ENCODE measurements around the gene IGSF22. TPM values are rescaled to one million over a fixed set of nuclear protein-coding genes. Genes with fewer than 3 reads are reported as not detected.

IGSF22 gene
- total and polyA plus RNA-seq, 2 of the 8 experiments (the other 6 are each of a cell fraction or from before 2014, with no cell fraction given): 0.14 TPM; not detected in 1

- FAIRE-seq: no peak
Measured at GRCh38 chr11:18761741-18762140, 35.8 kb upstream of the IGSF22 start.

More at GRCh38 chr11:18761741-18762140, 35.8 kb upstream of the IGSF22 start:
- Histone ChIP-seq H2BK20ac (ENCODE audit: low read length) (no peak overlapping the region), H2BK5ac (ENCODE audit: low read depth, low read length) (no peak overlapping the region), H3K79me2 (ENCODE audit: control insufficient read depth in 1 of 2, insufficient read depth in 2 of 2, low read length in 2 of 2) (no peaks in the 10 kb centered on the region), H2BK120ac (replicated peaks; ENCODE audit: low read depth, low read length) (no peak overlapping the region), H3K4me1 (replicated peaks in 1 of 4; ENCODE audit: control insufficient read depth in 3 of 4, insufficient read depth in 4 of 4, low read length in 3 of 4) (no peaks in the 10 kb centered on the region; a peak in 1 of 7 replicates), H3K4me3 (ENCODE audit: extremely low read depth in 1 of 4, insufficient read depth in 2 of 4, low read depth in 3 of 4, low read length in 4 of 4) (no peak overlapping the region), H4K91ac (replicated peaks; ENCODE audit: insufficient read length, low read length) (no peak overlapping the region), H3K23me2 (ENCODE audit: low read depth, low read length) (no peaks in the 10 kb centered on the region), H3K27ac (ENCODE audit: low read depth, low read length) (no peak overlapping the region), H3K23ac (ENCODE audit: insufficient read length) (no peak overlapping the region), H3K4ac (replicated peaks; ENCODE audit: insufficient read length, low read depth, low read length) (no peak overlapping the region), H2BK15ac (ENCODE audit: low read length) (no peak overlapping the region), H3K56ac (replicated peaks; ENCODE audit: insufficient read length, low read depth, low read length) (no peak overlapping the region), H2BK12ac (ENCODE audit: low read depth, low read length) (no peak overlapping the region), H3K27me3 (replicated peaks in 1 of 4; ENCODE audit: control insufficient read depth in 3 of 4, extremely low read depth in 1 of 4, insufficient read depth in 3 of 4, low read length in 3 of 4) (no peaks in the 10 kb centered on the region), H4K5ac (ENCODE audit: insufficient read length, low read depth, low read length) (no peak overlapping the region), H3K4me2 (ENCODE audit: insufficient read depth in 1 of 2, low read depth in 2 of 2, low read length in 2 of 2) (no peak overlapping the region), H3K36me3 (ENCODE audit: control insufficient read depth in 2 of 4, insufficient read depth in 4 of 4, low read length in 3 of 4) (no peaks in the 10 kb centered on the region), H3K9me3 (ENCODE audit: insufficient read depth in 2 of 2, low read depth in 1 of 2, low read length in 1 of 2) (no peaks in the 10 kb centered on the region), H2AFZ (ENCODE audit: low read length) (no peak overlapping the region), H2AK5ac (ENCODE audit: low read depth, low read length) (no peak overlapping the region), H3K14ac (ENCODE audit: insufficient read length) (no peak overlapping the region), H3K18ac (ENCODE audit: extremely low read depth, low read length) (no peak overlapping the region), H4K20me1 (replicated peaks in 1 of 2; ENCODE audit: control insufficient read depth in 1 of 2, insufficient read depth in 2 of 2, low read length in 2 of 2) (no peaks in the 10 kb centered on the region), H3K9ac (replicated peaks in 1 of 4; ENCODE audit: extremely low read depth in 1 of 4, low read depth in 3 of 4, low read length in 3 of 4) (no peak overlapping the region), H3K79me1 (ENCODE audit: low read depth, low read length) (no peaks in the 10 kb centered on the region), H4K8ac (ENCODE audit: extremely low read depth, insufficient read depth, low read length) (no peak overlapping the region)
- 90% methylated on average over 11 of the region's 11 CpGs; no CpG with 5 or more reads in 1 of the 2 experiments for WGBS, 2 experiments (ENCODE audit: extremely low coverage in 1 of 2, insufficient coverage in 1 of 2, insufficient read length in 1 of 2, insufficient replicate concordance in 2 of 2, low coverage in 1 of 2, low lambda C conversion rate in 2 of 2, missing lambda C conversion rate in 1 of 2)
- no peak for DNase-seq (ENCODE audit: low read depth in 1 of 2, low spot score in 2 of 2)
- TF ChIP-seq, protein P1, sequence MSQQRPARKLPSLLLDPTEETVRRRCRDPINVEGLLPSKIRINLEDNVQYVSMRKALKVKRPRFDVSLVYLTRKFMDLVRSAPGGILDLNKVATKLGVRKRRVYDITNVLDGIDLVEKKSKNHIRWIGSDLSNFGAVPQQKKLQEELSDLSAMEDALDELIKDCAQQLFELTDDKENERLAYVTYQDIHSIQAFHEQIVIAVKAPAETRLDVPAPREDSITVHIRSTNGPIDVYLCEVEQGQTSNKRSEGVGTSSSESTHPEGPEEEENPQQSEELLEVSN (IDR thresholded peaks at IDR 0.05): no peak
- TF ChIP-seq PHF8 (conservative IDR thresholded peaks at IDR 0.05; ENCODE audit: low read depth, low read length): no peak
- TF ChIP-seq, protein P2, sequence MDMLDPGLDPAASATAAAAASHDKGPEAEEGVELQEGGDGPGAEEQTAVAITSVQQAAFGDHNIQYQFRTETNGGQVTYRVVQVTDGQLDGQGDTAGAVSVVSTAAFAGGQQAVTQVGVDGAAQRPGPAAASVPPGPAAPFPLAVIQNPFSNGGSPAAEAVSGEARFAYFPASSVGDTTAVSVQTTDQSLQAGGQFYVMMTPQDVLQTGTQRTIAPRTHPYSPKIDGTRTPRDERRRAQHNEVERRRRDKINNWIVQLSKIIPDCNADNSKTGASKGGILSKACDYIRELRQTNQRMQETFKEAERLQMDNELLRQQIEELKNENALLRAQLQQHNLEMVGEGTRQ (IDR thresholded peaks at IDR 0.05; ENCODE audit: low read length): no peak
- TF ChIP-seq JUND (IDR thresholded peaks at IDR 0.05; ENCODE audit: low read length): no peak
- no peak for TF ChIP-seq YY1 (IDR thresholded peaks at IDR 0.05; ENCODE audit: low read depth, low read length)
- TF ChIP-seq SP1 (IDR thresholded peaks at IDR 0.05; ENCODE audit: low read depth, low read length): no peak
- no peak for TF ChIP-seq HDAC2 (IDR thresholded peaks at IDR 0.05; ENCODE audit: borderline replicate concordance in 1 of 2, low read depth in 2 of 2, low read length in 2 of 2)
- TF ChIP-seq BCL11A (IDR thresholded peaks at IDR 0.05; ENCODE audit: low read depth in 2 of 2, low read length in 2 of 2): no peak
- TF ChIP-seq ASH2L (IDR thresholded peaks at IDR 0.05; ENCODE audit: low read length): no peak
- TF ChIP-seq CREB1 (IDR thresholded peaks at IDR 0.05): no peak
- no peak for TF ChIP-seq BRCA1 (IDR thresholded peaks at IDR 0.05; ENCODE audit: low read depth, low read length)
- no peak for TF ChIP-seq TAF7 (optimal IDR thresholded peaks at IDR 0.05; ENCODE audit: borderline replicate concordance, low read depth, low read length)
- TF ChIP-seq MAX (IDR thresholded peaks at IDR 0.05): no peak
- ChIA-PET POLR2A (ENCODE audit: partially characterized antibody) (no interaction called here), CTCF (ENCODE audit: partially characterized antibody) (interaction anchor here (1.3 to 13.9 kb wide), 10 partner anchors 12 to 210 kb away, joined by 3 to 244 read pairs (median 7); no protein-coding TSS in a partner anchor)
